K562 (cell line): ENCODE data around the gene SNX25. TPM values are rescaled to one million over a fixed set of nuclear protein-coding genes. Genes with fewer than 3 reads are reported as not detected.

Experiments
- ADNP ChIP-seq: fragments of 200-800 bp; sonication (Bioruptor generic); IDR thresholded peaks from 2 replicates; pipeline ENCODE4 v1.6.1; 2016; ENCODE audit warnings: missing genetic modification characterization, missing compliant biosample characterization
- CBFB ChIP-seq: sonication (generic); formaldehyde crosslinking; IDR thresholded peaks from 2 replicates; pipeline ENCODE4 v1.4.0; 2020; ENCODE audit warnings: mild to moderate bottlenecking, missing genetic modification reagents
- CBX8 ChIP-seq: fragments of 200-600 bp; sonication (generic); IDR thresholded peaks from 2 replicates; pipeline ENCODE4 v1.6.1; 2012; ENCODE audit warnings: borderline replicate concordance, mixed run types, low read depth, mild to moderate bottlenecking, moderate library complexity, mixed read lengths, low read length, control low read depth, inconsistent platforms; ENCODE audit not compliant: poor library complexity, severe bottlenecking; ENCODE audit errors: extremely low read depth
- CEBPG ChIP-seq, 3 experiments: fragments of 200-800 bp in 1 of 3; sonication (Bioruptor generic) in 1 of 3; sonication (generic) in 1 of 3; formaldehyde crosslinking in 1 of 3; IDR thresholded peaks in 2 of 3; conservative IDR thresholded peaks in 1 of 3; 2 replicates each; pipeline versions ENCODE4 v1.6.1 to v1.8.0; 2016 to 2022; ENCODE audit warnings: missing compliant biosample characterization in 2 of 3, missing genetic modification characterization in 2 of 3, mild to moderate bottlenecking in 1 of 3, missing genetic modification reagents in 1 of 3
- CUX1 ChIP-seq: fragments of 200-800 bp; sonication (Bioruptor generic); IDR thresholded peaks from 2 replicates; pipeline ENCODE4 v1.6.1; 2016; ENCODE audit warnings: missing genetic modification characterization, missing compliant biosample characterization
- ETV1 ChIP-seq: fragments of 450-650 bp; conservative IDR thresholded peaks from 2 replicates; pipeline ENCODE4 v1.6.1; 2016; ENCODE audit warnings: missing genetic modification characterization, control low read depth, low read depth, missing compliant biosample characterization
- GTF2E2 ChIP-seq: fragments of 200-800 bp; sonication (Bioruptor generic); IDR thresholded peaks from 2 replicates; pipeline ENCODE4 v1.6.1; 2016; ENCODE audit warnings: missing genetic modification characterization, missing compliant biosample characterization
- HMG20A ChIP-seq: fragments of 450-650 bp; formaldehyde crosslinking; conservative IDR thresholded peaks from 2 replicates; pipeline ENCODE4 v1.4.0; 2020; ENCODE audit warnings: mild to moderate bottlenecking, mixed read lengths
- JUN ChIP-seq, 2 experiments: sonication (generic) in 1 of 2; formaldehyde crosslinking in 1 of 2; IDR thresholded peaks; 2 replicates each; pipeline versions ENCODE4 v1.6.1 to v1.8.0; 2012 to 2022; ENCODE audit warnings: borderline replicate concordance in 2 of 2, mild to moderate bottlenecking in 2 of 2, improper control_type of control experiment in 1 of 2, low read depth in 1 of 2, low read length in 1 of 2, missing genetic modification reagents in 1 of 2
- JUND ChIP-seq, 2 experiments: IDR thresholded peaks; 2 replicates in 1 of 2; 3 replicates in 1 of 2; pipeline ENCODE4 v1.6.1; 2011; ENCODE audit warnings: borderline replicate concordance in 2 of 2, low read depth in 2 of 2, low read length in 2 of 2, improper control_type of control experiment in 1 of 2, missing biosample characterization in 1 of 2, missing genetic modification characterization in 1 of 2, missing genetic modification reagents in 1 of 2
- MED1 ChIP-seq: sonication (generic); formaldehyde crosslinking; IDR thresholded peaks from 2 replicates; pipeline ENCODE4 v1.8.1; 2023; ENCODE audit warnings: missing genetic modification reagents, borderline replicate concordance
- MTF1 ChIP-seq: fragments of 250-450 bp; sonication (Bioruptor Pico); IDR thresholded peaks from 2 replicates; pipeline ENCODE4 v1.9.0; 2021; ENCODE audit warnings: moderate library complexity, mild to moderate bottlenecking, inconsistent platforms, borderline replicate concordance
- MXI1 ChIP-seq: IDR thresholded peaks from 2 replicates; pipeline ENCODE4 v1.6.1; 2011; ENCODE audit warnings: low read depth, mild to moderate bottlenecking, improper control_type of control experiment, low read length
- NCOA2 ChIP-seq, 2 experiments: fragments of 450-650 bp; IDR thresholded peaks; 2 replicates each; pipeline ENCODE4 v1.6.1; 2018; ENCODE audit warnings: mild to moderate bottlenecking in 2 of 2, moderate library complexity in 1 of 2; ENCODE audit not compliant: partially characterized antibody in 2 of 2
- NFXL1 ChIP-seq: fragments of 450-650 bp; formaldehyde crosslinking; IDR thresholded peaks from 2 replicates; pipeline ENCODE4 v1.4.0; 2021; ENCODE audit warnings: mild to moderate bottlenecking
- POLR3A ChIP-seq: IDR thresholded peaks from 2 replicates; pipeline ENCODE4 v1.6.1; 2011; ENCODE audit warnings: borderline replicate concordance, mild to moderate bottlenecking, moderate library complexity; ENCODE audit not compliant: insufficient read length, insufficient read depth; ENCODE audit errors: extremely low read depth
- SMAD3 ChIP-seq: fragments of 450-650 bp; formaldehyde crosslinking; conservative IDR thresholded peaks from 2 replicates; pipeline ENCODE4 v1.4.0; 2020; ENCODE audit warnings: mild to moderate bottlenecking
- U2AF2 ChIP-seq: fragments of 200-400 bp; formaldehyde crosslinking; optimal IDR thresholded peaks from 2 replicates; pipeline ENCODE3; 2017; ENCODE audit warnings: low read depth, mild to moderate bottlenecking, low read length
- ZNF175 ChIP-seq: fragments of 200-800 bp; sonication (Bioruptor generic); IDR thresholded peaks from 2 replicates; pipeline ENCODE4 v1.6.1; 2016; ENCODE audit warnings: low read depth, mild to moderate bottlenecking, missing genetic modification characterization, missing compliant biosample characterization
- ZNF354B ChIP-seq: fragments of 250-450 bp; sonication (Bioruptor Pico); IDR thresholded peaks from 2 replicates; pipeline ENCODE4 v1.4.0; 2020
- polyA plus RNA-seq, 8 experiments: library from polyadenylated mRNA; depleted of rRNA in 4 of 8; stranded (reverse) in 5 of 8; unstranded in 3 of 8; fragments of >200 nt; fragmentation: Nextera tagmentation in 2 of 8; fragmentation: Illumina TruSeq in 1 of 8; extraction: Ambion mirVana in 2 of 8; extraction: Trizol in 1 of 8; gene quantifications; 2 replicates each; pipeline versions ENCODE4 v1.2.1 to v1.2.3, GENCODE V29; 2011 to 2014; ENCODE audit warnings: inconsistent platforms in 1 of 8, missing spikeins in 1 of 8
- total RNA-seq, 7 experiments: library from RNA; depleted of rRNA in 6 of 7; stranded (reverse); fragments of >200 nt in 6 of 7; fragmentation: Illumina TruSeq in 2 of 7; extraction: Trizol in 2 of 7; gene quantifications; 2 replicates each; pipeline versions ENCODE4 v1.2.1 to v1.2.3, GENCODE V29; 2011 to 2021; ENCODE audit warnings: low replicate concordance in 1 of 7

The SNX25 gene
- total and polyA plus RNA-seq, 9 of the 15 experiments (the other 6 are each of a cell fraction or from before 2014, with no cell fraction given) = 2.5 to 23.4 (median 13.3) TPM

- TF ChIP-seq MTF1 (CRISPR knock-in tag) (no peak), HMG20A (no peak), JUND (IDR thresholded peaks at IDR 0.05; ENCODE audit: borderline replicate concordance, low read depth, low read length) (peak; percentile 77; the same call in 1 of the 2 replicates), JUND (tag; IDR thresholded peaks at IDR 0.05; ENCODE audit: borderline replicate concordance, low read depth, low read length) (peak; percentile 6; the same call in 2 of the 3 replicates), NFXL1 (CRISPR knock-in tag) (no peak), ZNF354B (CRISPR knock-in tag) (no peak), NCOA2 (IDR thresholded peaks at IDR 0.05; ENCODE audit: partially characterized antibody in 2 of 2) (no peak), U2AF2 (no peak), MXI1 (0 out of 2 replicates have a peak, but pooled peaks have one; percentile 45), GTF2E2 (tag) (no peak), JUN (IDR thresholded peaks at IDR 0.05; ENCODE audit: borderline replicate concordance, low read depth, low read length) (peak; percentile 37; the same call in 1 of the 2 replicates), JUN (CRISPR knock-in tag; IDR thresholded peaks at IDR 0.05; ENCODE audit: borderline replicate concordance) (peak; percentile 97), CBX8 (no peak), SMAD3 (CRISPR knock-in tag) (peak; percentile 35; the same call in 1 of the 2 replicates), MED1 (CRISPR knock-in tag) (no peak), CEBPG (CRISPR knock-in tag; IDR thresholded peaks at IDR 0.05) (no peak), CEBPG (tag; conservative IDR thresholded peaks at IDR 0.05 in 1 of 2, IDR thresholded peaks at IDR 0.05 in 1 of 2) (no peak), ZNF175 (CRISPR knock-in tag) (peak; percentile 69; the same call in 1 of the 2 replicates), CBFB (peak; percentile 54; the same call in 1 of the 2 replicates), CUX1 (CRISPR knock-in tag) (no peak), ADNP (tag) (no peak), POLR3A (no peak), ETV1 (tag) (0 out of 2 replicates have a peak, but pooled peaks have one; percentile 6)
Observed at GRCh38 chr4:185395956-185396723, 186.7 kb downstream of the SNX25 start (continued).
